GM12878 (cell line): Measurements from ENCODE around the gene EMILIN2. TPM values are rescaled to one million over a fixed set of nuclear protein-coding genes. Genes with fewer than 3 reads are reported as not detected.

Source experiments
- ATAC-seq: fragments of 200-7000 bp; cut with Tn5 transposase; 3 replicates; pipeline ENCODE4 v1.9.1; 2020; ENCODE audit warnings: mild to moderate bottlenecking, moderate library complexity
- BruUV-seq: library from RNA; stranded (reverse); fragments of 400-500 nt; replicated peaks from 2 replicates; lab custom pipeline; 2021; lab: Mats Ljungman, UMichigan
- CTCF ChIA-PET: fragments of 300-600 bp; sonication (Branson Sonifier 250); formaldehyde crosslinking; extraction: SDS; loops from one replicate; lab custom pipeline; 2021; ENCODE audit warnings: inconsistent platforms; lab: Yijun Ruan, JAX
- POLR2A ChIA-PET: fragments of 350-600 bp; formaldehyde crosslinking; extraction: SDS; loops from one replicate; lab custom pipeline; 2021; ENCODE audit warnings: inconsistent platforms; lab: Charles Lee
- RAD21 ChIA-PET: fragments of 300-600 bp; sonication (Branson Sonifier 250); formaldehyde crosslinking; loops from one replicate; lab custom pipeline; 2023; ENCODE audit warnings: antibody characterized with exemption; ENCODE audit not compliant: unreplicated experiment; lab: Charles Lee
- SMC1A ChIA-PET: fragments of 300-600 bp; sonication (Branson Sonifier 250); formaldehyde crosslinking; loops from one replicate; lab custom pipeline; 2023; ENCODE audit not compliant: unreplicated experiment, uncharacterized antibody; lab: Charles Lee
- DNase-seq: peaks from one replicate; pipeline ENCODE4 v3.0.0-alpha.2; 2011; ENCODE audit warnings: low read depth, low spot score
- FAIRE-seq: peaks from 3 replicates; lab custom pipeline; 2011; peaks lifted over from hg19 to GRCh38; lab: Jason Lieb, UNC
- H2AFZ ChIP-seq: 2 replicates; pipeline ENCODE4 v1.6.0; 2011; ENCODE audit warnings: low read depth, low read length, control low read depth; ENCODE audit not compliant: control insufficient read depth
- H3K27ac ChIP-seq: 2 replicates; pipeline ENCODE4 v1.5.1; 2011; ENCODE audit warnings: control low read depth; ENCODE audit not compliant: control insufficient read depth, insufficient read depth
- H3K27me3 ChIP-seq, 2 experiments: replicated peaks in 1 of 2; 2 replicates each; pipeline versions ENCODE4 v1.6.0 to v1.6.1; 2011; ENCODE audit warnings: low read length in 1 of 2; ENCODE audit not compliant: control insufficient read depth in 2 of 2, insufficient read depth in 2 of 2
- H3K36me3 ChIP-seq, 2 experiments: 2 replicates each; pipeline ENCODE4 v1.5.1; 2011; ENCODE audit warnings: low read length in 1 of 2; ENCODE audit not compliant: control insufficient read depth in 2 of 2, insufficient read depth in 2 of 2
- H3K4me1 ChIP-seq: 2 replicates; pipeline ENCODE4 v1.6.1; 2011; ENCODE audit warnings: mild to moderate bottlenecking, low read length, moderate library complexity, mixed read lengths; ENCODE audit not compliant: control insufficient read depth, insufficient read depth
- H3K4me2 ChIP-seq: 2 replicates; pipeline ENCODE4 v1.6.0; 2011; ENCODE audit warnings: control low read depth; ENCODE audit not compliant: control insufficient read depth, insufficient read depth
- H3K4me3 ChIP-seq: fragments of 200-600 bp; sonication (generic); 2 replicates; pipeline ENCODE4 v1.5.1; 2016
- H3K79me2 ChIP-seq: 2 replicates; pipeline ENCODE4 v1.6.0; 2011; ENCODE audit warnings: low read length; ENCODE audit not compliant: control insufficient read depth, insufficient read depth
- H3K9ac ChIP-seq: 2 replicates; pipeline ENCODE4 v1.8.0; 2011; ENCODE audit warnings: low read length, control low read depth, mixed read lengths; ENCODE audit not compliant: control insufficient read depth, insufficient read depth
- H3K9me3 ChIP-seq: replicated peaks from 3 replicates; pipeline ENCODE4 v1.5.1; 2011; ENCODE audit warnings: mild to moderate bottlenecking, low read length; ENCODE audit not compliant: control insufficient read depth, insufficient read depth
- H4K20me1 ChIP-seq: 2 replicates; pipeline ENCODE4 v1.6.0; 2011; ENCODE audit not compliant: control insufficient read depth, insufficient read depth
- CBX3 ChIP-seq: fragments of 200-600 bp; sonication (generic); IDR thresholded peaks from 2 replicates; pipeline ENCODE4 v1.6.1; 2016; ENCODE audit warnings: low read depth, borderline replicate concordance
- EED ChIP-seq: sonication (generic); IDR thresholded peaks from 2 replicates; pipeline ENCODE4 v1.6.1; 2016; ENCODE audit warnings: antibody characterized with exemption, low read depth
- PAX8 ChIP-seq: fragments of 450-650 bp; IDR thresholded peaks from 2 replicates; pipeline ENCODE4 v1.6.1; 2017; ENCODE audit warnings: mild to moderate bottlenecking, moderate library complexity
- RAD21 ChIP-seq: IDR thresholded peaks from 2 replicates; pipeline ENCODE4 v1.6.1; 2011; ENCODE audit warnings: mild to moderate bottlenecking, low read depth, low read length, moderate library complexity; ENCODE audit not compliant: insufficient read depth
- TARDBP ChIP-seq: IDR thresholded peaks from 2 replicates; pipeline ENCODE4 v1.6.1; 2016; ENCODE audit warnings: borderline replicate concordance
- ZNF217 ChIP-seq: fragments of 450-650 bp; IDR thresholded peaks from 2 replicates; pipeline ENCODE4 v1.6.1; 2017; ENCODE audit warnings: antibody characterized with exemption, mild to moderate bottlenecking
- WGBS: methylation state at CpG from one replicate; pipeline ENCODE4 v1.1.6; 2016; ENCODE audit warnings: low lambda C conversion rate; ENCODE audit not compliant: insufficient replicate concordance, insufficient coverage; ENCODE audit errors: missing lambda C conversion rate; 5-methylcytosine and 5-hydroxymethylcytosine counted together
- in situ Hi-C: fragments of 300-500 bp; cut with MboI; formaldehyde crosslinking; loops from 9 replicates; pipeline ENCODE4 v1.14.3; 2018; ENCODE audit warnings: mixed read lengths
- intact Hi-C: fragments of 100-400 bp; cut with micrococcal nuclease; formaldehyde crosslinking; loops from one replicate; pipeline ENCODE4 v1.14.2; 2022; ENCODE audit not compliant: unreplicated experiment
- polyA plus RNA-seq, 11 experiments: library from polyadenylated mRNA; depleted of rRNA in 4 of 11; unstranded in 6 of 11; stranded (reverse) in 5 of 11; fragments of >200 nt; fragmentation: Nextera tagmentation in 4 of 11; fragmentation: Illumina TruSeq in 1 of 11; extraction: Ambion mirVana in 4 of 11; extraction: Trizol in 1 of 11; gene quantifications; 1 replicate in 1 of 11; 2 replicates in 10 of 11; pipeline versions ENCODE4 v1.2.1 to v1.2.3, GENCODE V29; 2011 to 2016; ENCODE audit warnings: inconsistent platforms in 2 of 11, missing spikeins in 2 of 11, low read depth in 1 of 11
- total RNA-seq, 4 experiments: library from RNA; depleted of rRNA in 3 of 4; stranded (reverse); fragments of >200 nt in 3 of 4; fragmentation: Illumina TruSeq in 1 of 4; extraction: Trizol in 1 of 4; gene quantifications; 2 replicates each; pipeline versions ENCODE4 v1.2.1 to v1.2.3, GENCODE V29; 2013 to 2021
- TF ChIP-seq, protein P1 (sequence below): IDR thresholded peaks from 2 replicates; pipeline ENCODE4 v1.6.1; 2011; ENCODE audit warnings: borderline replicate concordance, low read depth, mild to moderate bottlenecking, moderate library complexity, mixed read lengths, low read length; ENCODE audit not compliant: insufficient read depth; ENCODE audit errors: extremely low read length

Gene EMILIN2
- total and polyA plus RNA-seq, 10 of the 15 experiments (the other 5 are each of a cell fraction or from before 2014, with no cell fraction given): 0.58 to 18.4 (median 5.9) TPM

DNA sequence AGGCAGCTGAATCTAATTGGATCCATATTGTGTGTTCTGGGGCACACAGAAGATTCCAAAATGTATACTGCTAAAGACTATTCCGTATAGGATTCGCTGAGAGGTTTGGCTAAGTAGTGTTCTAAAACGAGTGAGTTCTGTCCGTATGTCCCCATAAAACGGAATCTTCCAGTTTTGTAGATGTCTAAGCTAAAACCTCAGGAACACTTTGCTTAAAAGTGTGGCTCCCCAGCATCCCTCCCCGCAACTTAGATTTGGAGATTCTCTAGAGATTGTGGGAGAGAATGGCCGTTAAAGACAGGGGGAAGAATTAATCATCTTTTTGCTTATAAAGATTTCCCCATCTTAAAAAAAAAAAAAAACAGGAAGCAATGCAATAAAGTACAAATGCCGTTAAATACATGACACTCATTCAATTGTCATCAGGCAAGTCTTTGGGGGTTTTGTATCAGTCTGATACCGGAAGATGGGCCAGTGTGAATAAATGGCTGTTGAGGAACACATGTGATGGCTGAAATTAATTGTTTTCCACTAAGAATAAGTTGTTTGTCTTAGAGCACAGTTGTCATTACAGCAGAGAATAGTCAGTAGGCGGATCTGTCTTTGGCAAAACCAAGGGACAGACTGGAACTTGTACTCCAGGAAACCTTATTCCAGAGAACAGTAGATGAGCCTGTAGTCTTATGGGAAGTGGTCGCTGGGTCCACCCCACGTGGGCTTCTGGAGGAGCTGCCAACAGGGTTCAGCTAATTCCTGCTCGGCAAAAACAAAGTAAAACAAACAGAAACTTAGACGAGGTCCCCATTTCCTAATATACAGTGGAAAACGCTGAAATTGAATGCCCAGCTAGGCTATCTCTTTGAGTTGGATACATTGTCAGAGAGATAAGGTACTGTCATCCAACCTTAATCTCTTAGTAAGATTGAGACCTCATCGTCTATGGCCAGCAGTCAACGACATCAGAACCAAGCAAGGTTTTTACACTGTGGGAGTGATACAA lies 1.7 kb downstream of the EMILIN2 start:
- RAD21 ChIA-PET: no interaction called here
- peak overlapping the region; percentile 59 for H3K4me3 ChIP-seq
- H3K4me2 ChIP-seq: peak overlapping the region; percentile 81; the same call in 1 of the 2 replicates
- CTCF ChIA-PET: interaction anchor here (1.2 kb wide), 1 partner anchor 26 kb away, joined by 3 read pairs; no protein-coding TSS in a partner anchor
- no peak overlapping the region for H3K27ac ChIP-seq
- no peaks in the 10 kb centered on the region for H3K9me3 ChIP-seq
- no peaks in the 10 kb centered on the region for H4K20me1 ChIP-seq
- WGBS: 36% methylated on average over 17 of the region's 17 CpGs
- FAIRE-seq (peak; percentile 65), ATAC-seq (no peak), DNase-seq (no peak)
- BruUV-seq: no TSS peak
- no peak overlapping the region for H2AFZ ChIP-seq
- no peaks in the 10 kb centered on the region for H3K4me1 ChIP-seq
- SMC1A ChIA-PET: interaction anchor here (0.6 kb wide), 1 partner anchor 145 kb away, joined by 3 read pairs; no protein-coding TSS in a partner anchor
- H3K9ac ChIP-seq: no peak overlapping the region
- no peaks in the 10 kb centered on the region for H3K79me2 ChIP-seq
- intact Hi-C loops: no loop called here
- in situ Hi-C loops: no loop called here
- peaks cover 4 to 14% of the 10 kb centered on the region in 2 experiments for H3K27me3 ChIP-seq
- no peaks in the 10 kb centered on the region for H3K36me3 ChIP-seq
- POLR2A ChIA-PET: interaction anchor here (0.6 kb wide), 1 partner anchor 18 kb away, joined by 4 read pairs; no protein-coding TSS in a partner anchor
- TF ChIP-seq, protein P1, sequence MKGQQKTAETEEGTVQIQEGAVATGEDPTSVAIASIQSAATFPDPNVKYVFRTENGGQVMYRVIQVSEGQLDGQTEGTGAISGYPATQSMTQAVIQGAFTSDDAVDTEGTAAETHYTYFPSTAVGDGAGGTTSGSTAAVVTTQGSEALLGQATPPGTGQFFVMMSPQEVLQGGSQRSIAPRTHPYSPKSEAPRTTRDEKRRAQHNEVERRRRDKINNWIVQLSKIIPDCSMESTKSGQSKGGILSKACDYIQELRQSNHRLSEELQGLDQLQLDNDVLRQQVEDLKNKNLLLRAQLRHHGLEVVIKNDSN: no peak
- TF ChIP-seq ZNF217: no peak
- TF ChIP-seq EED: no peak
- TF ChIP-seq RAD21: no peak
- TF ChIP-seq PAX8: no peak
- no peak for TF ChIP-seq TARDBP
- no peak for TF ChIP-seq CBX3
- TF ChIP-seq, all 136 proteins: peak for 0
